ENCODE data around the gene AKAP8L. TPM values are rescaled to one million over a fixed set of nuclear protein-coding genes. Genes with fewer than 3 reads are reported as not detected.
A peak's percentile ranks its signal among the peaks of the same experiment; 100 is the strongest.
"Not testable (repeated sequence)": the region's sequence is repeated elsewhere in the genome, so short reads cannot be mapped to it uniquely, and the experiment has no call there.

AKAP8L gene
- total RNA-seq, 1 donor, result 69.5 TPM

DNA sequence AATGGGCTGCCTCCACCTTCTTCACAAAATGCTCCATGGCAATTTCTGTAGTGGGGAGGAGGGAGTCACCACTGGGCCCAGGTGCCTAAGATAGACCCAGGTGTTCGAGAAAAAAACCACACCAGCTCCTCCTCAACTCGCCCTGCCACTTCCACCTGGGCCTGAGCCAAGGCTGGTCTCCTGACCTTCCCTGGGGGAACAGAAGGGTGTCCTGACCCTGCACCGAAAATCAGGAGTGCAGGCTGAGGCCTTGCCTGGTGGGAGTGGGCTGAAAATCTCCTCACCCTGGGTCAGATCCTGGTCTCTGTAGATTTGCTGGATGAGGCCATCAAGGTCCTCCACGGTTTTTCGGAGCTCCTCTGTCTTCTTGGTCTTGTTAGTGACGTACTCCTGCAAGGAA is 21.6 kb downstream of the AKAP8L start:
- DNase-seq (ENCODE audit: insufficient read length, low spot score, missing footprints), result peak; percentile 38
- Histone ChIP-seq H3K27ac (ENCODE audit: low read depth, low read length) (no peak overlapping the region), H3K36me3 (ENCODE audit: insufficient read depth, low read length) (peaks cover 62% of the 10 kb centered on the region), H3K4me2 (ENCODE audit: insufficient read depth, low read length) (no peak overlapping the region), H2AFZ (ENCODE audit: low read length) (no peak overlapping the region), H4K20me1 (ENCODE audit: insufficient read depth, low read length) (peaks cover 48% of the 10 kb centered on the region), H3K4me3 (ENCODE audit: insufficient read depth, low read length) (no peak overlapping the region), H3K27me3 (ENCODE audit: insufficient read depth, low read length) (no peaks in the 10 kb centered on the region), H3K79me2 (ENCODE audit: insufficient read depth, low read length) (peaks cover 70% of the 10 kb centered on the region), H3K4me1 (ENCODE audit: insufficient read depth, low read length) (no peaks in the 10 kb centered on the region), H3K9me3 (ENCODE audit: low read depth, low read length) (no peaks in the 10 kb centered on the region)
- TF ChIP-seq, protein P1, sequence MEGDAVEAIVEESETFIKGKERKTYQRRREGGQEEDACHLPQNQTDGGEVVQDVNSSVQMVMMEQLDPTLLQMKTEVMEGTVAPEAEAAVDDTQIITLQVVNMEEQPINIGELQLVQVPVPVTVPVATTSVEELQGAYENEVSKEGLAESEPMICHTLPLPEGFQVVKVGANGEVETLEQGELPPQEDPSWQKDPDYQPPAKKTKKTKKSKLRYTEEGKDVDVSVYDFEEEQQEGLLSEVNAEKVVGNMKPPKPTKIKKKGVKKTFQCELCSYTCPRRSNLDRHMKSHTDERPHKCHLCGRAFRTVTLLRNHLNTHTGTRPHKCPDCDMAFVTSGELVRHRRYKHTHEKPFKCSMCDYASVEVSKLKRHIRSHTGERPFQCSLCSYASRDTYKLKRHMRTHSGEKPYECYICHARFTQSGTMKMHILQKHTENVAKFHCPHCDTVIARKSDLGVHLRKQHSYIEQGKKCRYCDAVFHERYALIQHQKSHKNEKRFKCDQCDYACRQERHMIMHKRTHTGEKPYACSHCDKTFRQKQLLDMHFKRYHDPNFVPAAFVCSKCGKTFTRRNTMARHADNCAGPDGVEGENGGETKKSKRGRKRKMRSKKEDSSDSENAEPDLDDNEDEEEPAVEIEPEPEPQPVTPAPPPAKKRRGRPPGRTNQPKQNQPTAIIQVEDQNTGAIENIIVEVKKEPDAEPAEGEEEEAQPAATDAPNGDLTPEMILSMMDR (IDR thresholded peaks at IDR 0.05; ENCODE audit: extremely low read depth, low read depth, low read length), result no peak

GRCh38 chr19:15396436-15396835 is 22.4 kb downstream of the AKAP8L start:
- Histone ChIP-seq H3K4me2 (ENCODE audit: insufficient read depth, low read length) (no peak overlapping the region), H3K9me3 (ENCODE audit: low read depth, low read length) (no peaks in the 10 kb centered on the region), H3K36me3 (ENCODE audit: insufficient read depth, low read length) (peaks cover 68% of the 10 kb centered on the region), H4K20me1 (ENCODE audit: insufficient read depth, low read length) (peaks cover 40% of the 10 kb centered on the region), H2AFZ (ENCODE audit: low read length) (no peak overlapping the region), H3K4me3 (ENCODE audit: insufficient read depth, low read length) (no peak overlapping the region), H3K79me2 (ENCODE audit: insufficient read depth, low read length) (peaks cover 66% of the 10 kb centered on the region), H3K27me3 (ENCODE audit: insufficient read depth, low read length) (no peaks in the 10 kb centered on the region), H3K27ac (ENCODE audit: low read depth, low read length) (no peak overlapping the region), H3K4me1 (ENCODE audit: insufficient read depth, low read length) (no peaks in the 10 kb centered on the region)
- TF ChIP-seq, protein P1 (IDR thresholded peaks at IDR 0.05; ENCODE audit: extremely low read depth, low read depth, low read length), result no peak
- DNase-seq (ENCODE audit: insufficient read length, low spot score, missing footprints), result no peak

DNA sequence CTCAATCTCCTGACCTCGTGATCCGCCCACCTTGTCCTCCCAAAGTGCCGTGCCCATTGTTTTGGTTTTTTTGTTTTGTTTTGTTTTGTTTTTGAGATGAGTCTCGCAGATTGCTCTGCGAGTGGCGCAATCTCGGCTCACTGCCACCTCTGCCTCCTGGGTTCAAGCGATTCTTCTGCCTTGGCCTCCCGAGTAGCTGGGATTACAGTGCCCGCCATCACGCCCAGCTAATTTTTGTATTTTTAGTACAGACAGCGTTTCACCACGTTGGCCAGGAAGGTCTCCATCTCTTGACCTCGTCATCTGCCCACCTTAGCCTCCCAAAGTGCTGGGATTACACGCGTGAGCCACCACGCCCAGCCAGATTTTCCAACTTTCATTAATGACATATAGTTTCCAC is 23.5 kb downstream of the AKAP8L start:
- H3K79me2 ChIP-seq (ENCODE audit: insufficient read depth, low read length), result peaks cover 62% of the 10 kb centered on the region
- not testable (repeated sequence) for H3K4me3 ChIP-seq (ENCODE audit: insufficient read depth, low read length); H2AFZ ChIP-seq (ENCODE audit: low read length); H3K27ac ChIP-seq (ENCODE audit: low read depth, low read length); H3K4me1 ChIP-seq (ENCODE audit: insufficient read depth, low read length); H3K27me3 ChIP-seq (ENCODE audit: insufficient read depth, low read length); H3K4me2 ChIP-seq (ENCODE audit: insufficient read depth, low read length); DNase-seq (ENCODE audit: insufficient read length, low spot score, missing footprints); H3K9me3 ChIP-seq (ENCODE audit: low read depth, low read length)
- H4K20me1 ChIP-seq (ENCODE audit: insufficient read depth, low read length), result peaks cover 29% of the 10 kb centered on the region
- H3K36me3 ChIP-seq (ENCODE audit: insufficient read depth, low read length), result peaks cover 68% of the 10 kb centered on the region

DNA sequence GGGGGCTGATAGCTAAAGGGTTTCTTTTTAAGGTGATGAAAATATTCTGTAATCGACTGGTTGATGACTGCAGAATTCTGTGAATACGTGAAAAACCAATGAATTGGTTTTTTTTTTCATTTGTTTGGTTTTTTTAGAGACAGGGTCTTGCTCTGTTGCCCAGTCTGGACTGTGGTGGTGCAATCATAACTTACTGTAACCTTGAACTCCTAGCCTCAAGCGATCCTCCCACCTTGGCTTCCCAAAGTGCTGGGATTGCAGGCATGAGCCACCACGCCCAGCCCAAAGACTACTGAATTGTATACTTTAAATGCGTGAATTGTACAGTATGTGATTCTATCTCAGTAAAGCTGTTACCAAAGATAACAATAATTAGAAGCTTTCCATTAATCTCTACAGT is 24.4 kb downstream of the AKAP8L start:
- Histone ChIP-seq H3K79me2 (ENCODE audit: insufficient read depth, low read length) (peaks cover 62% of the 10 kb centered on the region), H3K36me3 (ENCODE audit: insufficient read depth, low read length) (peaks cover 65% of the 10 kb centered on the region), H4K20me1 (ENCODE audit: insufficient read depth, low read length) (peaks cover 25% of the 10 kb centered on the region)

More for the DNA sequence above, 24.4 kb downstream of the AKAP8L start:
- Histone ChIP-seq H3K27me3 (ENCODE audit: insufficient read depth, low read length) (no peaks in the 10 kb centered on the region), H3K9me3 (ENCODE audit: low read depth, low read length) (no peaks in the 10 kb centered on the region), H3K4me2 (ENCODE audit: insufficient read depth, low read length) (no peak overlapping the region), H3K27ac (ENCODE audit: low read depth, low read length) (no peak overlapping the region), H2AFZ (ENCODE audit: low read length) (no peak overlapping the region), H3K4me1 (ENCODE audit: insufficient read depth, low read length) (no peaks in the 10 kb centered on the region), H3K4me3 (ENCODE audit: insufficient read depth, low read length) (no peak overlapping the region)
- TF ChIP-seq, protein P1 (IDR thresholded peaks at IDR 0.05; ENCODE audit: extremely low read depth, low read depth, low read length), result no peak
- no peak for DNase-seq (ENCODE audit: insufficient read length, low spot score, missing footprints)
